H9 (cell line): ENCODE results near the gene CC2D2A. TPM values are rescaled to one million over a fixed set of nuclear protein-coding genes. Genes with fewer than 3 reads are reported as not detected.

Source experiments
- DNase-seq: peaks from one replicate; pipeline ENCODE4 v3.0.0-alpha.2; 2017
- H2AFZ ChIP-seq: one replicate; pipeline ENCODE4 v1.6.1; 2013; ENCODE audit warnings: mild to moderate bottlenecking, low read length, control low read depth, moderate library complexity
- H2AK5ac ChIP-seq: 2 replicates; pipeline ENCODE4 v1.6.1; 2013; ENCODE audit warnings: low read length, control low read depth, mixed read lengths; ENCODE audit not compliant: insufficient read length
- H2BK120ac ChIP-seq: one replicate; pipeline ENCODE4 v1.6.1; 2013; ENCODE audit warnings: low read depth, mild to moderate bottlenecking, low read length, control low read depth, inconsistent platforms; ENCODE audit not compliant: poor library complexity, severe bottlenecking
- H2BK12ac ChIP-seq: 2 replicates; pipeline ENCODE4 v1.6.1; 2013; ENCODE audit warnings: low read length, control low read depth, mixed read lengths, low read depth; ENCODE audit not compliant: insufficient read length
- H2BK15ac ChIP-seq: 2 replicates; pipeline ENCODE4 v1.6.1; 2013; ENCODE audit warnings: low read depth, low read length, control low read depth
- H2BK20ac ChIP-seq: one replicate; pipeline ENCODE4 v1.6.1; 2013; ENCODE audit warnings: low read depth, mild to moderate bottlenecking, low read length, control low read depth, inconsistent platforms; ENCODE audit not compliant: poor library complexity, severe bottlenecking
- H2BK5ac ChIP-seq: 2 replicates; pipeline ENCODE4 v1.6.1; 2013; ENCODE audit warnings: low read length, control low read depth, mixed read lengths; ENCODE audit not compliant: insufficient read length
- H3K14ac ChIP-seq: 2 replicates; pipeline ENCODE4 v1.6.1; 2013; ENCODE audit warnings: low read length, control low read depth; ENCODE audit not compliant: insufficient read depth
- H3K18ac ChIP-seq: 2 replicates; pipeline ENCODE4 v1.6.1; 2013; ENCODE audit warnings: low read depth, mild to moderate bottlenecking, mixed read lengths, low read length, control low read depth; ENCODE audit not compliant: insufficient read length
- H3K23ac ChIP-seq: 2 replicates; pipeline ENCODE4 v1.6.1; 2013; ENCODE audit warnings: low read length, control low read depth, mixed read lengths, low read depth; ENCODE audit not compliant: insufficient read length
- H3K23me2 ChIP-seq: 2 replicates; pipeline ENCODE4 v1.6.1; 2013; ENCODE audit warnings: low read depth, mild to moderate bottlenecking, mixed read lengths, low read length, control low read depth; ENCODE audit not compliant: insufficient read length, poor library complexity, severe bottlenecking
- H3K27ac ChIP-seq: 2 replicates; pipeline ENCODE4 v1.5.1; 2013; ENCODE audit warnings: low read length, control low read depth, mixed read lengths, low read depth; ENCODE audit not compliant: insufficient read length
- H3K27me3 ChIP-seq: 2 replicates; pipeline ENCODE4 v1.6.1; 2013; ENCODE audit warnings: low read length, control low read depth, inconsistent platforms; ENCODE audit not compliant: insufficient read depth
- H3K4ac ChIP-seq: 2 replicates; pipeline ENCODE4 v1.6.1; 2013; ENCODE audit warnings: low read depth, mild to moderate bottlenecking, control low read depth, inconsistent platforms, low read length, moderate library complexity
- H3K4me1 ChIP-seq: 2 replicates; pipeline ENCODE4 v1.6.1; 2013; ENCODE audit warnings: low read length, control low read depth, inconsistent platforms; ENCODE audit not compliant: insufficient read depth
- H3K4me2 ChIP-seq: 2 replicates; pipeline ENCODE4 v1.6.1; 2013; ENCODE audit warnings: low read length, control low read depth, mixed read lengths; ENCODE audit not compliant: insufficient read length, insufficient read depth
- H3K56ac ChIP-seq: 2 replicates; pipeline ENCODE4 v1.6.1; 2013; ENCODE audit warnings: low read depth, mild to moderate bottlenecking, mixed read lengths, low read length, control low read depth; ENCODE audit not compliant: insufficient read length
- H3K79me1 ChIP-seq: 2 replicates; pipeline ENCODE4 v1.6.1; 2013; ENCODE audit warnings: low read depth, mild to moderate bottlenecking, moderate library complexity, low read length, control low read depth, inconsistent platforms; ENCODE audit not compliant: insufficient read depth, poor library complexity, severe bottlenecking
- H3K79me2 ChIP-seq: 2 replicates; pipeline ENCODE4 v1.6.1; 2013; ENCODE audit warnings: low read length, control low read depth, inconsistent platforms; ENCODE audit not compliant: insufficient read depth
- H3K9ac ChIP-seq: 2 replicates; pipeline ENCODE4 v1.6.1; 2013; ENCODE audit warnings: low read length, control low read depth, mixed read lengths; ENCODE audit not compliant: insufficient read length; ENCODE audit errors: extremely low read depth
- H3K9me3 ChIP-seq: one replicate; pipeline ENCODE4 v1.6.1; 2013; ENCODE audit warnings: low read depth, low read length, inconsistent platforms; ENCODE audit not compliant: control insufficient read depth
- H3T11ph ChIP-seq: one replicate; pipeline ENCODE4 v1.6.1; 2013; ENCODE audit warnings: mild to moderate bottlenecking, low read length, control low read depth, inconsistent platforms
- H4K20me1 ChIP-seq: one replicate; pipeline ENCODE4 v1.6.1; 2013; ENCODE audit not compliant: control insufficient read depth, insufficient read length, insufficient read depth
- H4K5ac ChIP-seq: 2 replicates; pipeline ENCODE4 v1.6.1; 2013; ENCODE audit warnings: low read depth, mild to moderate bottlenecking, mixed read lengths, low read length, control low read depth; ENCODE audit not compliant: insufficient read length
- H4K8ac ChIP-seq: replicated peaks from 2 replicates; pipeline ENCODE4 v1.6.1; 2013; ENCODE audit warnings: low read length, control low read depth, mixed read lengths, low read depth; ENCODE audit not compliant: insufficient read length
- H4K91ac ChIP-seq: 2 replicates; pipeline ENCODE4 v1.6.1; 2013; ENCODE audit warnings: low read depth, mild to moderate bottlenecking, moderate library complexity, mixed read lengths, low read length, control low read depth; ENCODE audit not compliant: insufficient read length
- H3K27ac Mint-ChIP-seq, 3 experiments: 2 replicates in 2 of 3; 3 replicates in 1 of 3; pipeline ENCODE4 v1.8.0; 2020 to 2021; ENCODE audit warnings: mixed read lengths in 3 of 3, mild to moderate bottlenecking in 1 of 3, moderate library complexity in 1 of 3
- H3K27me3 Mint-ChIP-seq: 2 replicates; pipeline ENCODE4 v1.8.0; 2021; ENCODE audit warnings: low read depth, mild to moderate bottlenecking, moderate library complexity, mixed read lengths
- H3K36me3 Mint-ChIP-seq, 3 experiments: 2 replicates in 2 of 3; 3 replicates in 1 of 3; pipeline ENCODE4 v1.8.0; 2020 to 2021; ENCODE audit warnings: low read depth in 3 of 3, mixed read lengths in 3 of 3; ENCODE audit not compliant: insufficient read depth in 1 of 3
- H3K4me1 Mint-ChIP-seq, 2 experiments: 2 replicates each; pipeline ENCODE4 v1.8.0; 2020; ENCODE audit warnings: mixed read lengths in 2 of 2
- H3K4me3 Mint-ChIP-seq, 2 experiments: 2 replicates in 1 of 2; 3 replicates in 1 of 2; pipeline ENCODE4 v1.8.0; 2020 to 2021; ENCODE audit warnings: mild to moderate bottlenecking in 2 of 2, mixed read lengths in 2 of 2, moderate library complexity in 1 of 2
- H3K9me3 Mint-ChIP-seq, 2 experiments: 2 replicates in 1 of 2; 3 replicates in 1 of 2; pipeline ENCODE4 v1.8.0; 2020; ENCODE audit warnings: mild to moderate bottlenecking in 2 of 2, mixed read lengths in 2 of 2, moderate library complexity in 1 of 2
- CTCF ChIP-seq: fragments of 200-600 bp; sonication (generic); conservative IDR thresholded peaks from 3 replicates; pipeline ENCODE4 v1.8.0; 2021; ENCODE audit warnings: antibody characterized with exemption, mild to moderate bottlenecking
- WGBS: extraction: QIAGEN DNeasy Blood & Tissue Kit; methylation state at CpG from one replicate; pipeline ENCODE4 v1.1.7; 2013; ENCODE audit warnings: missing lambda C conversion rate, low lambda C conversion rate, mixed read lengths; ENCODE audit not compliant: insufficient read length; ENCODE audit errors: extremely low coverage; 5-methylcytosine and 5-hydroxymethylcytosine counted together
- total RNA-seq: library from RNA; stranded (reverse); gene quantifications from 2 replicates; pipeline ENCODE4 v1.2.1, GENCODE V29; 2021

Gene CC2D2A
- total RNA-seq, 1 experiment from 2014 or later, result 10.4 TPM

GRCh38 chr4:15436513-15436912, 33.2 kb upstream of the CC2D2A start:
- Histone ChIP-seq H2BK12ac (no peak overlapping the region), H2AFZ (no peak overlapping the region), H4K8ac (no peak overlapping the region), H2BK15ac (no peak overlapping the region), H3K18ac (no peak overlapping the region), H3K4me1 (no peaks in the 10 kb centered on the region), H3K79me1 (no peaks in the 10 kb centered on the region), H2BK120ac (no peak overlapping the region), H4K20me1 (no peaks in the 10 kb centered on the region), H3K27me3 (no peaks in the 10 kb centered on the region), H3K56ac (no peak overlapping the region), H2AK5ac (no peak overlapping the region), H3K23me2 (no peaks in the 10 kb centered on the region), H3K23ac (no peak overlapping the region), H3K9ac (no peak overlapping the region), H2BK20ac (no peak overlapping the region), H3K4me2 (no peak overlapping the region), H4K5ac (no peak overlapping the region), H2BK5ac (no peak overlapping the region), H3K27ac (no peak overlapping the region), H3K14ac (no peak overlapping the region), H3K4ac (no peak overlapping the region), H3K9me3 (no peaks in the 10 kb centered on the region), H3K79me2 (no peaks in the 10 kb centered on the region), H4K91ac (no peak overlapping the region), H3T11ph (no peak overlapping the region)
- Mint-ChIP-seq H3K36me3 (no peaks in the 10 kb centered on the region), H3K27me3 (no peaks in the 10 kb centered on the region; the same call in 1 of the 2 replicates), H3K4me1 (no peaks in the 10 kb centered on the region), H3K9me3 (peaks cover 0 to 3% of the 10 kb centered on the region in 2 experiments; a peak in 2 of 5 replicates), H3K27ac (no peak overlapping the region), H3K4me3 (no peak overlapping the region)
- no CpG with 5 or more reads among the region's 2 CpGs for WGBS
- TF ChIP-seq CTCF, result no peak
- DNase-seq, result no peak
